Measurements from ENCODE around the gene ZNF555. TPM values are rescaled to one million over a fixed set of nuclear protein-coding genes. Genes with fewer than 3 reads are reported as not detected.

Gene ZNF555
- total RNA-seq, 2 donors from 2014 or later, result 5.0 to 6.9 TPM

DNA sequence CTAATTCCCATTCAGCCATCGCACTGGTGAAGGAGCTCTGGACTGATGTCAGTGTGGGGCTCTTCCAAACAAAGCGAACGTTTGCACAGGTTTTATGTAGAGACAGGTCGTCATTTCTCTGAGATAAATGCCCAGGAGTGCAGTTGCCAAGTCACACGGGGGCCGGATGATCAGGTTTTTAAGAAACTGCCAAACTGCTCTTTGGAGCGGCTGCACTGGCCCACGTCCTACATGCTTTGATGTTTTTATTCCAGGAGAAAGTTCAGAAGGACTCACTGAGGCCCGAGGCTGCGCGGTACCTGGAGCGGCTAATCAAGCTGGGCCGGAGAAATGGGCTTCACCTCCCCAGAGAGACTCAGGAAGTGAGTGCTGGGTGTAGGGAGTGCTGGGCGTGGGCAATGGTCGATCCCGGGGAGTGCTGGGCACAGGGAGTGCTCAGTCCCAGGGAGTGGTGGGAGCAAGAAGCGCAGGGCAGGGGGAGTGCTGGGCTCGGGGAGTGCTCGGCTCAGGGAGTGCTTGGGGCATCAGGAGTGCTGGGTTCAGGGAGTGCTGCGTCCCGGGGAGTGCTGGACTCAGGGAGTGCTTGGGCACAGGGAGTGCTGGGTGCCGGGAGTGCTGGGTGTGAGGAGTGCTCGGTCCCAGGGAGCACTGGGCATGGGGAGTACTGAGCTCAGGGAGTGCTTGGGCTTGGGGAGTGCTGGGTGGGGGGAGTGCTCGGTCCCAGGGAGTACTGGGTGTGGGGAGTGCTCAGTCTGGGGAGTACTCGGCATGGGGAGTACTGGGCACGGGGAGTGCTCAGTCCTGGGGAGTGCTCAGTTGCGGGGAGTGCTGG is 45.2 kb upstream of the ZNF555 start:
- no peaks in the 10 kb centered on the region for H3K36me3 ChIP-seq
- H3K27me3 ChIP-seq (replicated peaks; ENCODE audit: insufficient read depth), result no peaks in the 10 kb centered on the region
- H3K4me1 ChIP-seq (replicated peaks), result no peaks in the 10 kb centered on the region
- DNase-seq (ENCODE audit: low spot score), result peak; percentile 62
- no peak for TF ChIP-seq POLR2A (IDR thresholded peaks at IDR 0.05)
- TF ChIP-seq, protein P1, sequence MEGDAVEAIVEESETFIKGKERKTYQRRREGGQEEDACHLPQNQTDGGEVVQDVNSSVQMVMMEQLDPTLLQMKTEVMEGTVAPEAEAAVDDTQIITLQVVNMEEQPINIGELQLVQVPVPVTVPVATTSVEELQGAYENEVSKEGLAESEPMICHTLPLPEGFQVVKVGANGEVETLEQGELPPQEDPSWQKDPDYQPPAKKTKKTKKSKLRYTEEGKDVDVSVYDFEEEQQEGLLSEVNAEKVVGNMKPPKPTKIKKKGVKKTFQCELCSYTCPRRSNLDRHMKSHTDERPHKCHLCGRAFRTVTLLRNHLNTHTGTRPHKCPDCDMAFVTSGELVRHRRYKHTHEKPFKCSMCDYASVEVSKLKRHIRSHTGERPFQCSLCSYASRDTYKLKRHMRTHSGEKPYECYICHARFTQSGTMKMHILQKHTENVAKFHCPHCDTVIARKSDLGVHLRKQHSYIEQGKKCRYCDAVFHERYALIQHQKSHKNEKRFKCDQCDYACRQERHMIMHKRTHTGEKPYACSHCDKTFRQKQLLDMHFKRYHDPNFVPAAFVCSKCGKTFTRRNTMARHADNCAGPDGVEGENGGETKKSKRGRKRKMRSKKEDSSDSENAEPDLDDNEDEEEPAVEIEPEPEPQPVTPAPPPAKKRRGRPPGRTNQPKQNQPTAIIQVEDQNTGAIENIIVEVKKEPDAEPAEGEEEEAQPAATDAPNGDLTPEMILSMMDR (IDR thresholded peaks at IDR 0.05), result no peak
- TF ChIP-seq POLR2AphosphoS5 (IDR thresholded peaks at IDR 0.05), result peak; percentile 72
- intact Hi-C loops (cut with DNase I), result no loop called here
- H3K4me3 ChIP-seq, result peak overlapping the region; percentile 16 to 35
- H3K9me3 ChIP-seq, result no peaks in the 10 kb centered on the region
- WGBS, result 66% methylated on average over 27 of the region's 27 CpGs
- peak overlapping the region; percentile 65 to 67 for H3K27ac ChIP-seq

DNA sequence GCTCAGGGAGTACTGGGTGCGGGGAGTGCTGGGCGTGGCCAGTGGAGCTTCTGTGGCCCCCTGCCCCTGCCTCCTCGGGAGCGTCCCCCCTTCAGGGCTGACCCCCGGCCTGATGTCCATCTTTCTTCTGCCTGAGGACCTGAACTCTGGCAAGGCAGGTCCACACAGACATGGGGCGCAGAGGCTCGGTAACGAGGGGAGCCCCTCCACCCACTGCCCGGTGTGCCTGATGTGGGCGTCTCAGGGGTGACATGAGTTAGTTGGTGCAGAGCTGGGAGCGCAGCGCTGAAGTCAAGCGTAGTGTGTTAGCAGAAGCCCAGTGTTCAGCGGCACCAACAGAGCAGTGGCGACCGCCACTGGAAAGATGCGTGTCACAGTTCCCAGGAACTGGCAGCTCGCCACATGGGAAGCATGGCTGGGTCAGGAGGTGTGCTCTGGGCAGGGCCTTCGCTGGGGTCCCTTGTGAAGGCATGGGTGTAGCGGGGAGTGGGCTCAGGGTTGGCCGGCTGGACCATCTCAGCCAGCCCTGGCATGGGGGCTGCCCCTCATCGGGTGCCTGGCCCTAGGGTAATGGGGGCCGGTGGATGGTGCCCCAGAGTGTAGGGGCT is 44.5 kb upstream of the ZNF555 start:
- H3K36me3 ChIP-seq, result no peaks in the 10 kb centered on the region
- WGBS, result 95% methylated on average over 23 of the region's 23 CpGs
- peak overlapping the region; percentile 65 to 67 for H3K27ac ChIP-seq
- no peaks in the 10 kb centered on the region for H3K27me3 ChIP-seq (replicated peaks; ENCODE audit: insufficient read depth)
- no peaks in the 10 kb centered on the region for H3K9me3 ChIP-seq
- no peaks in the 10 kb centered on the region for H3K4me1 ChIP-seq (replicated peaks)
- intact Hi-C loops (cut with DNase I), result no loop called here
- TF ChIP-seq, protein P1 (IDR thresholded peaks at IDR 0.05), result no peak
- TF ChIP-seq POLR2A (IDR thresholded peaks at IDR 0.05) (no peak), POLR2AphosphoS5 (IDR thresholded peaks at IDR 0.05) (no peak)
- peak overlapping the region in 1 of 2 donors; percentile 35 for H3K4me3 ChIP-seq
- DNase-seq (ENCODE audit: low spot score), result no peak

DNA sequence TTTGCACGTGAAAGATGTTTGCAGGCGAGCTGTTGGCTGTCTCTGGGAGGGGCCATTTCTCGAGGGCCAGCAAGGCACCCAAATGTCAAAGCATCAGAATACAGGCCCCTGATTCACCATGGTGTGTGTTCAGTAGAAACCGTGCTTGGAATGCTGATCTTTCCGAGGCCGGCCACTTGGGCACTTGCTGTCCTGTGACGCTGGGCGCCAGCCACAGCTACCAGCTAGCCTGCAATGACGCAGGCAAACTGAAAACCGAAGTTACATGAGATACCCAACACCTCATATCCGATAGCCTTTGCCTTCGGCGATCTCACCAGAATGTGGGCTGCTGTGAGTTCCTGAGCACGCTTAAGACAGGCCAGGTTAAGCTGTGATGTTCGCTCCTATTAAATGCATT is 44.0 kb upstream of the ZNF555 start:
- Histone ChIP-seq H3K4me1 (replicated peaks) (no peaks in the 10 kb centered on the region), H3K27ac (no peak overlapping the region), H3K4me3 (no peak overlapping the region), H3K36me3 (no peaks in the 10 kb centered on the region), H3K9me3 (no peaks in the 10 kb centered on the region), H3K27me3 (replicated peaks; ENCODE audit: insufficient read depth) (no peaks in the 10 kb centered on the region)
- intact Hi-C loops (cut with DNase I), result no loop called here
- DNase-seq (ENCODE audit: low spot score), result no peak
- 92% methylated on average over 15 of the region's 15 CpGs for WGBS
- no peak for TF ChIP-seq POLR2AphosphoS5 (IDR thresholded peaks at IDR 0.05)
- TF ChIP-seq, protein P1 (IDR thresholded peaks at IDR 0.05), result no peak
- no peak for TF ChIP-seq POLR2A (IDR thresholded peaks at IDR 0.05)

DNA sequence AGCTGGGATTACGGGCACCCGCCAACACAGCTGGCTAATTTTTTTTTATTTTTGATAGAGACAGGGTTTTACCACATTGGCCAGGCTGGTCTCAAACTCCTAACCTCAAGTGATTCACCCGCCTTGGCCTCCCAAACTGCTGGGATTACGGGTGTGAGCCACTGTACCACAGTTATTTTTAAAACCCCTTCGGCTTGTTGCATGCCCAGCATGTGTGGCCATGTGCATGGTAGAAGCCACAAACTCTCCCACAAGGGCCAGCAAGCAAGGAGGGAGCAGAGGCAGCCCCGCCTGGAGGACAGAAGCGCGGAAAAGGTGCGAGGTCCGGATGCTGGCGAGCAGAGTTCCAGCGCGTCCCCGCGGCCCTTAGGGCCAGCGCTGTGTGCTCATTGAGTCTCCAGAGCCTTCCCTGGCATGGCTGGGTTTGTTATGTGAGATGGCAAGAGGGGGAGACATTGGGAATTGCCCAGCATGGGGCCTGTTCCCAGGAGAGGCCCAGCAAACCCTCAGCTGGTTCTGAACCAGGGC is 43.1 kb upstream of the ZNF555 start:
- intact Hi-C loops (cut with DNase I), result no loop called here
- Histone ChIP-seq H3K27ac (no peak overlapping the region), H3K9me3 (no peaks in the 10 kb centered on the region), H3K4me1 (replicated peaks) (no peaks in the 10 kb centered on the region), H3K36me3 (no peaks in the 10 kb centered on the region), H3K4me3 (no peak overlapping the region), H3K27me3 (replicated peaks; ENCODE audit: insufficient read depth) (no peaks in the 10 kb centered on the region)
- 94% methylated on average over 16 of the region's 16 CpGs for WGBS
- DNase-seq (ENCODE audit: low spot score), result no peak
- TF ChIP-seq POLR2AphosphoS5 (IDR thresholded peaks at IDR 0.05) (no peak), POLR2A (IDR thresholded peaks at IDR 0.05) (no peak)
- TF ChIP-seq, protein P1 (IDR thresholded peaks at IDR 0.05), result no peak

Measured in prostate gland (tissue), 2 donors.